Esophagus muscularis mucosa (tissue), 3 donors: ENCODE results near the gene DIO3.

ENCODE experiments used
- POLR2A ChIP-seq: fragments of 450-650 bp; IDR thresholded peaks from one replicate; pipeline ENCODE4 v1.6.1; 2017; ENCODE audit warnings: antibody characterized with exemption, moderate library complexity, mild to moderate bottlenecking, low read depth
- POLR2AphosphoS5 ChIP-seq, 2 donors: sonication (generic); formaldehyde crosslinking; IDR thresholded peaks; one replicate each; pipeline ENCODE4 v1.6.1; 2017; ENCODE audit warnings: antibody characterized with exemption in 2 of 2
- TF ChIP-seq, protein P1 (sequence below), 3 experiments: fragments of 200-600 bp in 2 of 3; fragments of 450-650 bp in 1 of 3; sonication (generic) in 2 of 3; IDR thresholded peaks; one replicate each; pipeline ENCODE4 v1.5.1; 2017 to 2019; ENCODE audit warnings: antibody characterized with exemption in 3 of 3, mild to moderate bottlenecking in 2 of 3, moderate library complexity in 1 of 3

DNA sequence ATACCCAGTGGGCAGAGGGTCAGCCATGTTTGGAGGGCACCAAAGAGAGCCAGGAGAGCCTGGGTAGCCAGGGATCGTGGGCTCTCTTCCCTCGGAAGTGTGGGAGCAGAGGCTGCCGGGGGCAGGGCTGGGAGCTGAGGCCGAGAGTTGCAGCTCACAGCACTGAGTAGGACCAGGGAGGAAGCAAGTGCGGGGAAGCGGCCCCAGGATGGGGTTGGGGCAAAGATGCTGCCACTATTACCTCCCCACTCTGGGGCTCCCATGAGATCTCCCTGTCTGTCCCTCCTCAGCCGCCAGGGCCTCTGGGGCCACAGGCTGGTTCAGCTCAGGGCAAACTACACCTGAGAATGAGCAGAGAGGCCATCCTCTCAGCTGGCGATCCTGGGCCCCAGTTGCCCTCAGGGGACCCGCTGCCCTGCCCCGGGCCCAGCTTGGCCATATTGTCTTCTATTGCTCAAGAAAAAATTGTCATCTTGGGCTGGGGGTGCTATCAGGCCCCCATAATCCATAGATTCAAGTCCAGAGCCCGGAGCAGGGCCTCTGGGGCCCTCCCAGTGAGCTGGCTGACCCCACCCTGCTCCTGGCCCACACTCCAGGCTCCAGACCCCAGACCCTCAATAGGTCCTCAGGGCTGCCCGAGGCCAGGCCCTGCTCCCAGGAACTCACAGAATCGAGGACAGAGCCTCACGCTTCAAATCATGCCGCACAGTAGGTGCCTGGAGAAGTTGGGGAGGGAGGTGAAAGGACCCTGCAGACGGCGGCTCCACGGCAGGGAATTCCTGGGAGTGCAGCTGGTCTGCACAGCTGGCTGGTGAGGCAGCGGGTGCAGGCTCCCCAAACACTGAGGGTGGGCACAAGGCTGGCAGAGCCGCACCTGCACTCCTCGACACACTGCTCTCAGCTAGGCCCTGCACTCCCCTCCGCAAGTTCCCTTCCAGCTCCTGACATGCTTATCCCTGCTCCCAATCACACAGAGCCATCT lies 20.5 kb upstream of the DIO3 start:
- TF ChIP-seq, protein P1, sequence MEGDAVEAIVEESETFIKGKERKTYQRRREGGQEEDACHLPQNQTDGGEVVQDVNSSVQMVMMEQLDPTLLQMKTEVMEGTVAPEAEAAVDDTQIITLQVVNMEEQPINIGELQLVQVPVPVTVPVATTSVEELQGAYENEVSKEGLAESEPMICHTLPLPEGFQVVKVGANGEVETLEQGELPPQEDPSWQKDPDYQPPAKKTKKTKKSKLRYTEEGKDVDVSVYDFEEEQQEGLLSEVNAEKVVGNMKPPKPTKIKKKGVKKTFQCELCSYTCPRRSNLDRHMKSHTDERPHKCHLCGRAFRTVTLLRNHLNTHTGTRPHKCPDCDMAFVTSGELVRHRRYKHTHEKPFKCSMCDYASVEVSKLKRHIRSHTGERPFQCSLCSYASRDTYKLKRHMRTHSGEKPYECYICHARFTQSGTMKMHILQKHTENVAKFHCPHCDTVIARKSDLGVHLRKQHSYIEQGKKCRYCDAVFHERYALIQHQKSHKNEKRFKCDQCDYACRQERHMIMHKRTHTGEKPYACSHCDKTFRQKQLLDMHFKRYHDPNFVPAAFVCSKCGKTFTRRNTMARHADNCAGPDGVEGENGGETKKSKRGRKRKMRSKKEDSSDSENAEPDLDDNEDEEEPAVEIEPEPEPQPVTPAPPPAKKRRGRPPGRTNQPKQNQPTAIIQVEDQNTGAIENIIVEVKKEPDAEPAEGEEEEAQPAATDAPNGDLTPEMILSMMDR (IDR thresholded peaks at IDR 0.05) = no peak
- TF ChIP-seq POLR2AphosphoS5 (IDR thresholded peaks at IDR 0.05) (no peak), POLR2A (no peak)
